Endothelial cell of umbilical vein (primary cell): Measurements from ENCODE around the gene TBC1D16. TPM values are rescaled to one million over a fixed set of nuclear protein-coding genes. Genes with fewer than 3 reads are reported as not detected.
"Not testable (repeated sequence)": the region's sequence is repeated elsewhere in the genome, so short reads cannot be mapped to it uniquely, and the experiment has no call there.

Source experiments
- BruUV-seq: library from RNA; stranded (reverse); fragments of 400-500 nt; replicated peaks from 2 replicates; lab custom pipeline; 2021; lab: Mats Ljungman, UMichigan
- CTCF ChIA-PET: fragments of 300-600, 350-600 bp; sonication (Branson Sonifier 250); formaldehyde crosslinking; loops from one replicate; lab custom pipeline; 2021; ENCODE audit warnings: antibody characterized with exemption, inconsistent platforms; lab: Charles Lee
- POLR2A ChIA-PET: fragments of 300-600, 350-600 bp; sonication (Branson Sonifier 250); formaldehyde crosslinking; loops from one replicate; lab custom pipeline; 2021; ENCODE audit warnings: antibody characterized with exemption, inconsistent platforms; lab: Charles Lee
- DNase-seq: peaks from one replicate; pipeline ENCODE4 v3.0.0-alpha.2; 2011; ENCODE audit warnings: low read depth, low spot score
- FAIRE-seq: peaks from 2 replicates; lab custom pipeline; 2011; peaks lifted over from hg19 to GRCh38; lab: Jason Lieb, UNC
- H2AFZ ChIP-seq: 2 replicates; pipeline ENCODE4 v1.6.0; 2012; ENCODE audit warnings: low read depth, low read length, control low read depth, inconsistent platforms
- H3K27ac ChIP-seq: 2 replicates; pipeline ENCODE4 v1.5.1; 2011; ENCODE audit warnings: low read depth, mild to moderate bottlenecking, control low read depth, low read length, moderate library complexity; ENCODE audit not compliant: insufficient read depth
- H3K27me3 ChIP-seq, 2 experiments: 2 replicates each; pipeline versions ENCODE4 v1.6.0 to v1.6.1; 2011; ENCODE audit warnings: low read length in 2 of 2, mixed read lengths in 1 of 2; ENCODE audit not compliant: control insufficient read depth in 2 of 2, insufficient read depth in 2 of 2
- H3K36me3 ChIP-seq, 2 experiments: 2 replicates in 1 of 2; 3 replicates in 1 of 2; pipeline ENCODE4 v1.5.1; 2011; ENCODE audit warnings: low read length in 2 of 2, mild to moderate bottlenecking in 1 of 2, moderate library complexity in 1 of 2; ENCODE audit not compliant: control insufficient read depth in 2 of 2, insufficient read depth in 2 of 2; ENCODE audit errors: extremely low read depth in 1 of 2
- H3K4me1 ChIP-seq: 3 replicates; pipeline ENCODE4 v1.5.1; 2011; ENCODE audit warnings: mild to moderate bottlenecking, low read length; ENCODE audit not compliant: control insufficient read depth, insufficient read depth; ENCODE audit errors: extremely low read depth
- H3K4me2 ChIP-seq: 2 replicates; pipeline ENCODE4 v1.6.1; 2011; ENCODE audit warnings: low read length, control low read depth, mixed read lengths; ENCODE audit not compliant: insufficient read depth
- H3K4me3 ChIP-seq, 3 experiments: fragments of 200-600 bp in 1 of 3; sonication (generic), shearing (Covaris generic) in 1 of 3; replicated peaks in 1 of 3; 2 replicates each; pipeline ENCODE4 v1.5.1; 2011 to 2016; ENCODE audit warnings: control low read depth in 3 of 3, low read length in 3 of 3, mild to moderate bottlenecking in 2 of 3, inconsistent platforms in 1 of 3, low read depth in 1 of 3, moderate library complexity in 1 of 3; ENCODE audit not compliant: insufficient read depth in 1 of 3
- H3K79me2 ChIP-seq: 2 replicates; pipeline ENCODE4 v1.6.0; 2012; ENCODE audit warnings: low read length, inconsistent platforms; ENCODE audit not compliant: control insufficient read depth, insufficient read depth
- H3K9ac ChIP-seq: replicated peaks from 2 replicates; pipeline ENCODE3; 2011; ENCODE audit warnings: low read length, control low read depth; ENCODE audit not compliant: insufficient read depth; ENCODE audit errors: extremely low read depth
- H3K9me1 ChIP-seq: replicated peaks from 3 replicates; pipeline ENCODE4 v1.6.0; 2011; ENCODE audit warnings: mild to moderate bottlenecking, low read length; ENCODE audit not compliant: control insufficient read depth, insufficient read depth; ENCODE audit errors: extremely low read depth
- H3K9me3 ChIP-seq: replicated peaks from 2 replicates; pipeline ENCODE4 v1.5.1; 2012; ENCODE audit warnings: low read length, inconsistent platforms; ENCODE audit not compliant: control insufficient read depth, insufficient read depth
- H4K20me1 ChIP-seq: replicated peaks from 2 replicates; pipeline ENCODE3; 2011; ENCODE audit warnings: mild to moderate bottlenecking, low read length; ENCODE audit not compliant: control insufficient read depth, insufficient read depth; ENCODE audit errors: extremely low read depth
- CTCF ChIP-seq, 2 donors: IDR thresholded peaks; 1 replicate in 1 of 2; 2 replicates in 1 of 2; pipeline ENCODE4 v1.5.1; 2011; ENCODE audit warnings: low read length in 2 of 2, mild to moderate bottlenecking in 2 of 2, moderate library complexity in 2 of 2, control low read depth in 1 of 2, inconsistent platforms in 1 of 2, low read depth in 1 of 2; ENCODE audit not compliant: insufficient read depth in 1 of 2; ENCODE audit errors: extremely low read depth in 1 of 2
- EZH2 ChIP-seq: IDR thresholded peaks from 2 replicates; pipeline ENCODE4 v1.6.1; 2012; ENCODE audit warnings: borderline replicate concordance, low read depth, mild to moderate bottlenecking, moderate library complexity, low read length, inconsistent platforms; ENCODE audit not compliant: severe bottlenecking
- FOS ChIP-seq: IDR thresholded peaks from 2 replicates; pipeline ENCODE4 v1.6.1; 2011; ENCODE audit warnings: mild to moderate bottlenecking, low read length, moderate library complexity, borderline replicate concordance; ENCODE audit not compliant: insufficient read depth
- JUN ChIP-seq: IDR thresholded peaks from 2 replicates; pipeline ENCODE4 v1.6.1; 2011; ENCODE audit warnings: borderline replicate concordance, low read depth; ENCODE audit not compliant: insufficient read length, insufficient read depth
- MAX ChIP-seq: IDR thresholded peaks from 2 replicates; pipeline ENCODE4 v1.6.1; 2011; ENCODE audit not compliant: insufficient read depth, insufficient read length
- MYC ChIP-seq: IDR thresholded peaks from one replicate; pipeline ENCODE4 v1.6.1; 2011; ENCODE audit warnings: mild to moderate bottlenecking, low read depth, low read length
- POLR2A ChIP-seq: IDR thresholded peaks from 2 replicates; pipeline ENCODE4 v1.6.1; 2012; ENCODE audit warnings: low read depth, mild to moderate bottlenecking, control low read depth, low read length
- POLR2AphosphoS5 ChIP-seq: IDR thresholded peaks from 2 replicates; pipeline ENCODE4 v1.6.1; 2012; ENCODE audit warnings: low read depth, mild to moderate bottlenecking, control low read depth, low read length, moderate library complexity; ENCODE audit not compliant: insufficient read depth
- dilution Hi-C: fragments of 300-500 bp; cut with MboI; formaldehyde crosslinking; loops from one replicate; pipeline ENCODE4 v1.15.0; 2019; ENCODE audit warnings: low sequenced_read_pairs; ENCODE audit not compliant: extremely low pct_ligation_motif_present
- intact Hi-C: fragments of 100-400 bp; cut with micrococcal nuclease; formaldehyde crosslinking; loops from one replicate; pipeline ENCODE4 v1.10.0; 2022
- polyA plus RNA-seq, 4 experiments: library from polyadenylated mRNA; depleted of rRNA in 3 of 4; stranded (reverse) in 3 of 4; unstranded in 1 of 4; fragments of >200 nt; gene quantifications; 2 replicates each; pipeline versions ENCODE4 v1.2.1 to v1.2.3, GENCODE V29; 2011 to 2012; ENCODE audit warnings: missing spikeins in 1 of 4
- total RNA-seq: library from RNA; stranded (reverse); gene quantifications from 2 replicates; pipeline ENCODE4 v1.2.3, GENCODE V29; 2021

Gene TBC1D16
- total and polyA plus RNA-seq, 2 donors (not counting 3 experiments of a cell fraction or from before 2014, with no cell fraction given), result 12.9 to 48.6 TPM

- Histone ChIP-seq H3K9ac (no peak overlapping the region), H3K27me3 (no peaks in the 10 kb centered on the region), H3K4me3 (no peak overlapping the region), H3K36me3 (no peaks in the 10 kb centered on the region), H2AFZ (no peak overlapping the region), H3K4me1 (no peaks in the 10 kb centered on the region), H4K20me1 (no peaks in the 10 kb centered on the region), H3K4me2 (no peak overlapping the region), H3K9me3 (no peaks in the 10 kb centered on the region), H3K9me1 (no peaks in the 10 kb centered on the region), H3K27ac (no peak overlapping the region), H3K79me2 (no peaks in the 10 kb centered on the region)
- intact Hi-C loops (no loop called here), dilution Hi-C loops (no loop called here)
- CTCF ChIA-PET, result interaction anchor here (0.9 to 3.2 kb wide), 8 partner anchors 10 to 249 kb away, joined by 3 to 11 read pairs (median 4); partner anchors contain the start of genes CBX4 and GAA
- DNase-seq (no peak), FAIRE-seq (no peak)
- TF ChIP-seq POLR2AphosphoS5 (no peak), EZH2 (no peak), FOS (no peak), POLR2A (no peak), MYC (no peak), MAX (no peak), JUN (no peak), CTCF (IDR thresholded peaks at IDR 0.05; ENCODE audit: extremely low read depth in 1 of 2, insufficient read depth in 1 of 2, low read depth in 1 of 2, low read length in 2 of 2) (no peak)
- BruUV-seq, result no TSS peak
- POLR2A ChIA-PET, result no interaction called here
These were observed 41.1 kb downstream of the TBC1D16 start for GRCh38 chr17:79994602-79995001.

GRCh38 chr17:79994228-79994569 is 41.5 kb downstream of the TBC1D16 start:
- H3K9me3 ChIP-seq, H4K20me1 ChIP-seq, H3K27me3 ChIP-seq, POLR2A ChIA-PET, BruUV-seq, H3K79me2 ChIP-seq, H3K4me3 ChIP-seq, intact Hi-C loops, H3K4me2 ChIP-seq, H3K27ac ChIP-seq, H3K9me1 ChIP-seq, H3K9ac ChIP-seq, DNase-seq, H3K36me3 ChIP-seq, dilution Hi-C loops, H2AFZ ChIP-seq, H3K4me1 ChIP-seq, FAIRE-seq: not testable (repeated sequence)
- CTCF ChIA-PET, result interaction anchor here (0.9 to 3.2 kb wide), 11 partner anchors 10 to 252 kb away, joined by 3 to 11 read pairs (median 4); partner anchors contain the start of genes CBX4 and GAA
